HG02588 (cell line): Measurements from ENCODE around the gene CITED1.
A peak's percentile ranks its signal among the peaks of the same experiment; 100 is the strongest.

ENCODE experiments used
- ATAC-seq: cut with Tn5 transposase; IDR thresholded peaks from one replicate; pipeline ENCODE4 v1.9.1; 2021; ENCODE audit warnings: mild to moderate bottlenecking, moderate library complexity; ENCODE audit not compliant: unreplicated experiment

CITED1 gene

GRCh38 chrX:72309297-72310071, 3.8 kb upstream of the CITED1 start:
- ATAC-seq: no peak

GRCh38 chrX:72308566-72309296, 3.0 kb upstream of the CITED1 start:
- ATAC-seq: no peak

GRCh38 chrX:72308209-72308565, 2.5 kb upstream of the CITED1 start:
- no peak for ATAC-seq

- no peak for ATAC-seq
These were observed 1.9 kb upstream of the CITED1 start for GRCh38 chrX:72307646-72308051.

- ATAC-seq: peak; percentile 74
These were observed 1.3 kb upstream of the CITED1 start for GRCh38 chrX:72306851-72307645.

GRCh38 chrX:72306085-72306801, 529 bp upstream of the CITED1 start:
- ATAC-seq: peak; percentile 7

GRCh38 chrX:72304877-72305276, 837 bp downstream of the CITED1 start:
- ATAC-seq: no peak

- ATAC-seq: no peak
These were observed 3.9 kb downstream of the CITED1 start for GRCh38 chrX:72301781-72302180.

- ATAC-seq: no peak
These were observed 5.7 kb downstream of the CITED1 start for GRCh38 chrX:72299891-72300630.

GRCh38 chrX:72297953-72298730, 7.6 kb downstream of the CITED1 start:
- no peak for ATAC-seq

- no peak for ATAC-seq
These were observed 8.7 kb downstream of the CITED1 start for GRCh38 chrX:72296991-72297390.

GRCh38 chrX:72295745-72296144, 10.0 kb downstream of the CITED1 start:
- no peak for ATAC-seq

GRCh38 chrX:72294497-72294896, 11.2 kb downstream of the CITED1 start:
- no peak for ATAC-seq

GRCh38 chrX:72282302-72282701, 23.4 kb downstream of the CITED1 start:
- no peak for ATAC-seq

- ATAC-seq: no peak
These were observed 25.3 kb downstream of the CITED1 start for GRCh38 chrX:72280321-72280845.

GRCh38 chrX:72276478-72276953, 29.2 kb downstream of the CITED1 start:
- no peak for ATAC-seq

- ATAC-seq: no peak
These were observed 31.2 kb downstream of the CITED1 start for GRCh38 chrX:72274526-72274925.

GRCh38 chrX:72273718-72274117, 32.0 kb downstream of the CITED1 start:
- no peak for ATAC-seq

GRCh38 chrX:72272868-72273267, 32.8 kb downstream of the CITED1 start:
- ATAC-seq: no peak
